GM12878 (cell line): Measurements from ENCODE around the gene CLDN6. TPM values are rescaled to one million over a fixed set of nuclear protein-coding genes. Genes with fewer than 3 reads are reported as not detected.
A peak's percentile ranks its signal among the peaks of the same experiment; 100 is the strongest.

Experiments used
- ATAC-seq: fragments of 200-7000 bp; cut with Tn5 transposase; 3 replicates; pipeline ENCODE4 v1.9.1; 2020; ENCODE audit warnings: mild to moderate bottlenecking, moderate library complexity
- BruUV-seq: library from RNA; stranded (reverse); fragments of 400-500 nt; replicated peaks from 2 replicates; lab custom pipeline; 2021; lab: Mats Ljungman, UMichigan
- CTCF ChIA-PET: fragments of 300-600 bp; sonication (Branson Sonifier 250); formaldehyde crosslinking; extraction: SDS; loops from one replicate; lab custom pipeline; 2021; ENCODE audit warnings: inconsistent platforms; lab: Yijun Ruan, JAX
- POLR2A ChIA-PET: fragments of 350-600 bp; formaldehyde crosslinking; extraction: SDS; loops from one replicate; lab custom pipeline; 2021; ENCODE audit warnings: inconsistent platforms; lab: Charles Lee
- RAD21 ChIA-PET: fragments of 300-600 bp; sonication (Branson Sonifier 250); formaldehyde crosslinking; loops from one replicate; lab custom pipeline; 2023; ENCODE audit warnings: antibody characterized with exemption; ENCODE audit not compliant: unreplicated experiment; lab: Charles Lee
- SMC1A ChIA-PET: fragments of 300-600 bp; sonication (Branson Sonifier 250); formaldehyde crosslinking; loops from one replicate; lab custom pipeline; 2023; ENCODE audit not compliant: unreplicated experiment, uncharacterized antibody; lab: Charles Lee
- DNase-seq: peaks from one replicate; pipeline ENCODE4 v3.0.0-alpha.2; 2011; ENCODE audit warnings: low read depth, low spot score
- FAIRE-seq: peaks from 3 replicates; lab custom pipeline; 2011; peaks lifted over from hg19 to GRCh38; lab: Jason Lieb, UNC
- H2AFZ ChIP-seq: 2 replicates; pipeline ENCODE4 v1.6.0; 2011; ENCODE audit warnings: low read depth, low read length, control low read depth; ENCODE audit not compliant: control insufficient read depth
- H3K27ac ChIP-seq: 2 replicates; pipeline ENCODE4 v1.5.1; 2011; ENCODE audit warnings: control low read depth; ENCODE audit not compliant: control insufficient read depth, insufficient read depth
- H3K27me3 ChIP-seq, 2 experiments: replicated peaks in 1 of 2; 2 replicates each; pipeline versions ENCODE4 v1.6.0 to v1.6.1; 2011; ENCODE audit warnings: low read length in 1 of 2; ENCODE audit not compliant: control insufficient read depth in 2 of 2, insufficient read depth in 2 of 2
- H3K36me3 ChIP-seq, 2 experiments: 2 replicates each; pipeline ENCODE4 v1.5.1; 2011; ENCODE audit warnings: low read length in 1 of 2; ENCODE audit not compliant: control insufficient read depth in 2 of 2, insufficient read depth in 2 of 2
- H3K4me1 ChIP-seq: 2 replicates; pipeline ENCODE4 v1.6.1; 2011; ENCODE audit warnings: mild to moderate bottlenecking, low read length, moderate library complexity, mixed read lengths; ENCODE audit not compliant: control insufficient read depth, insufficient read depth
- H3K4me2 ChIP-seq: 2 replicates; pipeline ENCODE4 v1.6.0; 2011; ENCODE audit warnings: control low read depth; ENCODE audit not compliant: control insufficient read depth, insufficient read depth
- H3K4me3 ChIP-seq: fragments of 200-600 bp; sonication (generic); 2 replicates; pipeline ENCODE4 v1.5.1; 2016
- H3K79me2 ChIP-seq: 2 replicates; pipeline ENCODE4 v1.6.0; 2011; ENCODE audit warnings: low read length; ENCODE audit not compliant: control insufficient read depth, insufficient read depth
- H3K9ac ChIP-seq: 2 replicates; pipeline ENCODE4 v1.8.0; 2011; ENCODE audit warnings: low read length, control low read depth, mixed read lengths; ENCODE audit not compliant: control insufficient read depth, insufficient read depth
- H3K9me3 ChIP-seq: replicated peaks from 3 replicates; pipeline ENCODE4 v1.5.1; 2011; ENCODE audit warnings: mild to moderate bottlenecking, low read length; ENCODE audit not compliant: control insufficient read depth, insufficient read depth
- H4K20me1 ChIP-seq: 2 replicates; pipeline ENCODE4 v1.6.0; 2011; ENCODE audit not compliant: control insufficient read depth, insufficient read depth
- BCL11A ChIP-seq: IDR thresholded peaks from 2 replicates; pipeline ENCODE4 v1.6.1; 2011; ENCODE audit warnings: low read depth, low read length
- CHD4 ChIP-seq: fragments of 200-600 bp; sonication (generic); IDR thresholded peaks from 2 replicates; pipeline ENCODE4 v1.6.1; 2016; ENCODE audit warnings: mild to moderate bottlenecking
- E2F8 ChIP-seq: fragments of 450-650 bp; IDR thresholded peaks from 2 replicates; pipeline ENCODE4 v1.6.1; 2018; ENCODE audit warnings: mild to moderate bottlenecking, low read depth, moderate library complexity; ENCODE audit not compliant: partially characterized antibody
- HSF1 ChIP-seq: fragments of 150-350 bp; IDR thresholded peaks from 2 replicates; pipeline ENCODE4 v1.6.1; 2014; ENCODE audit warnings: mild to moderate bottlenecking, low read depth, low read length
- KDM1A ChIP-seq: fragments of 200-600 bp; sonication (generic); IDR thresholded peaks from 2 replicates; pipeline ENCODE4 v1.6.1; 2016; ENCODE audit warnings: borderline replicate concordance
- MYB ChIP-seq: fragments of 150-350 bp; IDR thresholded peaks from 2 replicates; pipeline ENCODE4 v1.6.1; 2014; ENCODE audit warnings: mild to moderate bottlenecking, low read depth, low read length, borderline replicate concordance
- RAD51 ChIP-seq: fragments of 450-650 bp; IDR thresholded peaks from 2 replicates; pipeline ENCODE4 v1.6.1; 2016; ENCODE audit warnings: moderate library complexity, mild to moderate bottlenecking, inconsistent platforms
- ZBTB33 ChIP-seq: fragments of 450-650 bp; IDR thresholded peaks from 2 replicates; pipeline ENCODE4 v1.6.1; 2017; ENCODE audit warnings: mild to moderate bottlenecking
- ZBTB40 ChIP-seq: fragments of 450-650 bp; IDR thresholded peaks from 2 replicates; pipeline ENCODE4 v1.6.1; 2016; ENCODE audit warnings: mild to moderate bottlenecking, moderate library complexity, borderline replicate concordance
- WGBS: methylation state at CpG from one replicate; pipeline ENCODE4 v1.1.6; 2016; ENCODE audit warnings: low lambda C conversion rate; ENCODE audit not compliant: insufficient replicate concordance, insufficient coverage; ENCODE audit errors: missing lambda C conversion rate; 5-methylcytosine and 5-hydroxymethylcytosine counted together
- in situ Hi-C: fragments of 300-500 bp; cut with MboI; formaldehyde crosslinking; loops from 9 replicates; pipeline ENCODE4 v1.14.3; 2018; ENCODE audit warnings: mixed read lengths
- intact Hi-C: fragments of 100-400 bp; cut with micrococcal nuclease; formaldehyde crosslinking; loops from one replicate; pipeline ENCODE4 v1.14.2; 2022; ENCODE audit not compliant: unreplicated experiment
- polyA plus RNA-seq, 11 experiments: library from polyadenylated mRNA; depleted of rRNA in 4 of 11; unstranded in 6 of 11; stranded (reverse) in 5 of 11; fragments of >200 nt; fragmentation: Nextera tagmentation in 4 of 11; fragmentation: Illumina TruSeq in 1 of 11; extraction: Ambion mirVana in 4 of 11; extraction: Trizol in 1 of 11; gene quantifications; 1 replicate in 1 of 11; 2 replicates in 10 of 11; pipeline versions ENCODE4 v1.2.1 to v1.2.3, GENCODE V29; 2011 to 2016; ENCODE audit warnings: inconsistent platforms in 2 of 11, missing spikeins in 2 of 11, low read depth in 1 of 11
- total RNA-seq, 4 experiments: library from RNA; depleted of rRNA in 3 of 4; stranded (reverse); fragments of >200 nt in 3 of 4; fragmentation: Illumina TruSeq in 1 of 4; extraction: Trizol in 1 of 4; gene quantifications; 2 replicates each; pipeline versions ENCODE4 v1.2.1 to v1.2.3, GENCODE V29; 2013 to 2021

Gene CLDN6
- total and polyA plus RNA-seq, 10 of the 15 experiments (the other 5 are each of a cell fraction or from before 2014, with no cell fraction given), result 0.15 to 0.26 (median 0.23) TPM; not detected in 7

- no TSS peak for BruUV-seq
- under 1% methylated on average over 97 of the region's 98 CpGs for WGBS
- POLR2A ChIA-PET, result interaction anchor here (1.0 to 2.0 kb wide), 2 partner anchors 10 to 12 kb away, joined by 3 to 18 read pairs; partner anchors contain the start of gene PKMYT1
- no peak for TF ChIP-seq HSF1
- TF ChIP-seq ZBTB40, result peak; percentile 79
- no peak for TF ChIP-seq KDM1A
- TF ChIP-seq RAD51, result no peak
- no peak for TF ChIP-seq ZBTB33
- TF ChIP-seq E2F8, result peak; percentile 78
- TF ChIP-seq BCL11A, result no peak
- TF ChIP-seq CHD4, result no peak
- no peak for TF ChIP-seq MYB
Observed at GRCh38 chr16:2968738-2969544, 49.0 kb downstream of the CLDN6 start, which contains the start of gene PAQR4. TSS of gene PAQR4 (plus strand) at chr16:2969348. CDS start at chr16:2969675, 327 bp downstream.

More at GRCh38 chr16:2968738-2969544, 49.0 kb downstream of the CLDN6 start, which contains the start of gene PAQR4:
- intact Hi-C loops, result no loop called here
- DNase-seq (peak; percentile 72), ATAC-seq (peak; percentile 76), FAIRE-seq (peak; percentile 80)
- peaks cover 4 to 11% of the 10 kb centered on the region in 2 experiments; a peak in 3 of 4 replicates for H3K36me3 ChIP-seq
- ChIA-PET CTCF (interaction anchor here (0.6 to 1.6 kb wide), 5 partner anchors 11 to 59 kb away, joined by 3 to 13 read pairs (median 5); partner anchors contain the start of genes FLYWCH1 and PKMYT1), SMC1A (interaction anchor here (1.3 kb wide), 1 partner anchor 14 kb away, joined by 5 read pairs; no protein-coding TSS in a partner anchor), RAD21 (interaction anchor here (1.7 kb wide), 1 partner anchor 12 kb away, joined by 6 read pairs; the partner anchor contains the start of gene PKMYT1)
- H3K27ac ChIP-seq, result peak within 1 kb of the TSS; percentile 78
- H3K9ac ChIP-seq, result peak within 1 kb of the TSS; percentile 80
- H3K4me1 ChIP-seq, result peaks cover 26% of the 10 kb centered on the region
- in situ Hi-C loops, result no loop called here
- peak within 1 kb of the TSS; percentile 84 for H3K4me2 ChIP-seq
- H3K27me3 ChIP-seq, result no peaks in the 10 kb centered on the region
- no peaks in the 10 kb centered on the region for H3K9me3 ChIP-seq
- H4K20me1 ChIP-seq, result no peaks in the 10 kb centered on the region
- H2AFZ ChIP-seq, result peak within 1 kb of the TSS; percentile 86
- peak within 1 kb of the TSS; percentile 91 for H3K4me3 ChIP-seq
- peaks cover 16% of the 10 kb centered on the region for H3K79me2 ChIP-seq
